GM19395 (cell line): ENCODE measurements around the gene ASPG.

Source experiments
- ATAC-seq: cut with Tn5 transposase; IDR thresholded peaks from one replicate; pipeline ENCODE4 v1.9.1; 2021; ENCODE audit warnings: mild to moderate bottlenecking, moderate library complexity; ENCODE audit not compliant: unreplicated experiment

Gene ASPG

GRCh38 chr14:104085032-104085888 is at the start of gene ASPG:
Gene ASPG (plus strand): TSS chr14:104085700. CDS start chr14:104085771, 71 bp downstream.
- no peak for ATAC-seq

GRCh38 chr14:104036212-104036611 is 49.3 kb upstream of the ASPG start:
- ATAC-seq = no peak

- no peak for ATAC-seq
Measured at GRCh38 chr14:104037074-104037473, 48.4 kb upstream of the ASPG start.

DNA sequence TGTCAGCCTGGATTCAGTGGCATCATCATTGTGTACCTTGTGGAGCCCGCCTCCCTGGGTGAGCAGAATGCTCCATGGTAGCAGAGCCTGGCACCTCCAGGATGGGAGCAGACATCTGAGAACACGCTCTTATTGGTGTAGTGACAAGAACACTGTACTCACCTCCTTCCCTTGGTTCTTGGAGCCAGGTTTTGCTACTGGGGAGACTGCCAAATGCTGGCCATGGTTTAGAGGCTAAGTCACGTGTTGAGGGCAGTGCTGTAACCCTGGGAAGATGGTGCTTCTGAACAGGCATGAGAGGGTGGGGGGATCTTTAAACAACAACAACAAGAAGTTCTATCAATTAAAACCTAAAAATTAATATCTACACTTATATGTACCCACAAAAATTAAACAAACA is 47.6 kb upstream of the ASPG start:
- ATAC-seq = no peak

DNA sequence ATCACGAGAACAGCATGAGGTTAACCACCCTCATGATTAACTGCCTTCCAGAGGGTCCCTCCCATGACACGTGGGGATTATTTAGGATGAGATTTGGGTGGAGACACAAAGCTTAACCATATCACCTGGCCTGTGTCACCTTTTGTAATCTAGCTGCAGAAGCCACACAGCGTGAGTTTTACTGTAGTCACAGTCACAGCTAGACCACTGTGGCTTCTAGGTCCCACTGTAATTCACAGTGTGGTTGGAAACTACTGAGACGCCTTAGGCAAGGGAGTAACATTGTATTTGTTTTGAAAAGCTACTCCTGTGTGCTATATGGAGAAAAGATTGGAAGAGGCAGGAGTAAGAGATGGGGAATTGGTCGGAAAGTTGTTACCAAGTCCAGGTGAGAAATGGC is 46.3 kb upstream of the ASPG start:
- ATAC-seq = no peak

DNA sequence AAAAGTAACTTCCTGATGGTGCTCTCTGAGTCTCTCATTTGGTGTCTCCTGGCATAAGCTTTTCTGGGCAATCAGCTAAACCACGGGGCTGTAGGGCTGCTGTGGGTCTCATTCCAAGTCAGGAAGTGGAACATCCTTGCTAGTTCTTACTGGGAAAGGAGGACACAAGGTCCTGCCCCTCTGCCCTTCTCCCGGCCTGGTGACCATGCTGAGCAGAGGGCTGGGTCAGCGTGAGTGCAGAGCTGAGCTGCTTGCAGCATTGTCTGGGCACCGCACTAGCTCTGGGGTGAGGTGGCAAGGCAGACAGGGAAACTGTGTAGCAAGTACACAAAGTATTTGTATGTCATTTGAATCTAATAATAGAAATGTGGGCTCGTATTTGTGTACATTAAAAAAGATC is 45.0 kb upstream of the ASPG start:
- no peak for ATAC-seq

DNA sequence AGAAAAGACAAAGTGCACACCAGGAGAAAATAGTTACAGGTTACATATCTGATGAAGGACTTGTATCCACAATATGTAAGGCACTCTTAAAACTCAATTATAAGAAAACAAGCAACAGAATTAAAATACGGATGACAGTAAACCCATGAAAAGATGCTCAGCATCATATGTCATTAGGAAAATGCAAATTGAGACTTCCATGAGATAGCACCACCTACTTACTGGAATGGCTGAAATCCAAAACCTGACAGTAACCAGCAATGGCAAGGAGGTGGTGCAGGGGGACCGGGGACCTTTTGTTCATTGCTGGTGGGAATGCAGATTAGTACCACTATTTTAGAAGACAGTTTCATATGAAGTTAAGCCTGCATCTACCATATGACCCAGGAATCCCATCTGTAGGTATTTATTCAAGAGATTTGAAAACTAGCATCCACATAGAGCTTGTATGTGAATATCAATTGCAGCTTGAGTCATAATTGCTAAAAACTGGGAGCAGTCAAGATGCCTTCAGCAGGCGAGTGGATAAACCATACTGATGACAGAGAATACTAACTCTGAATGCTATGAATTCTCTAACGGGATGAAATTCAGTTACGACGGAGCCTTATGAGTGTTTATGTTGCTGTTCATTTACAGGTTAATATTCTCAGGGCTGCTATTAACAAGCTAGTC is 43.9 kb upstream of the ASPG start:
- ATAC-seq = no peak

DNA sequence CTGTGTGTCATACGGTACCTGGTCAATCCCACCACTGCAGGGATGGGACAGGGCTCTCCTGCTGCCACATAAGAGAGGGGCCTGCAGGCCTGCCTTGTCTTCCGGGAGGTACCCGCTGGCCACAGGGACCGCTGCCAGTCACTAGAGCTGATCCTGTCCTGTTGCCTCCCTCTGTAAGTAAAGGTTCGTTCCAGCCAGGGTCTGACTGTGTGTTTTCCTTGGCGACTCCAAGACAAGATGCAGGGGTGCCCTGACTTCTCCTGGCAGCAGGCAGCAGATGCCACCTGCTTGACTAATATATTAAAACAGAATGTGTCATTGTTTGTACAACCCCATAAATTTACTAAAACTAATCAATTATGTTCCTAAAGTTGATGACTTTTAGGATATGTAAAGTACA is 41.5 kb upstream of the ASPG start:
- ATAC-seq = no peak

DNA sequence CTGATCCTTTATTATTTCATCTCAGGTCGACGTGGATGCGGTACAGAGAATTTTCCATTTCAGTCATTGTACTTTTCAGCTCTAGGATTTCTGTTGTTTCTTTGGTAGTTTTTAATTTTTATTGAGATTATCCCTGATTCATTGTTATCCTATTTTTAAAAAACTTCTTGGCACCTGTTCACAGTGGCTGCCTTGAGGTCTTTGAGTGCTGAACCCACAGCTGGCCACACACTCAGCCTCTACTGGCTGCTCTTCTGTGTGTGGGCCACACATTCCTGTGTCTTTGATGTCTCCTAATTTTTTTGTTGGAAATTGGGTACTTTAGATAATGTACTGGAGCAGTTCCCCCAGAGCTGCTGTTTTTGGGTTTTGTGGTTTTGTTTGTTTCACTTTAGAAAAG is 37.7 kb upstream of the ASPG start:
- no peak for ATAC-seq

DNA sequence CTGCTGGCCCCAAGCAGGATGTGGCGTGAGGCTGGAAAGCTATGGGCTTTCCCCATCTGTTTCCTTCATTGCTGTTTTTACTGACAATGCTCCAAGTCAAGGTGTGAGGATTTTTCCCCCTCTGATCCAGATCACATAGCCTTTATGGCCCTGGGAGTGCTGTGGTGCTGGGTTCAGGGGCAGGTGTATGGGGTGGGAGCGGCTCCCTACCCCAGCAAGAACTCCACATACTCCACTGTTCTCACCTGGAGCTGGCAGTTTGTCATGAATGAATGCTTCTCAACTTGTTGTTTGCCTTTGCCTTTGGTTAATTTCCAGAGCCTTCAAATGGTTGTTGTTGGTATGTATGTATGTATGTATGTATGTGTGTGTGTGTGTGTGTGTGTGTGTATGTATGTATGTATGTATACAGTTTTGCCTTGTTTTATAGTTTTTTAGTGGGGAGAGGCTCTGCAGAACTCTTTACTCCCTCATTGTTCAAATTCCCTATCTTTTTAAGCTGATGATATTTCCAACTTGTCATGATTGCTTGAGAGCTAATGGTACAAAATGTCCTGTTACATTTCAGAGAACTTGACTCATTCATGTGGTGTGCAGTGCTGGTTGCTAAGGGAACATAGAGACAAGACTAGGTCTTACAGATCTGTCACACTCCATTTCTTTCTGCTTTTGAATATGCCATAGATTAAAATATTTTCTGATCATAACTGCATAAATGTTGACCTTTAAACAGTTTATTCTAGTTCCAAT is 36.6 kb upstream of the ASPG start:
- no peak for ATAC-seq

- ATAC-seq = no peak
Measured at GRCh38 chr14:104049576-104050240, 35.8 kb upstream of the ASPG start.

DNA sequence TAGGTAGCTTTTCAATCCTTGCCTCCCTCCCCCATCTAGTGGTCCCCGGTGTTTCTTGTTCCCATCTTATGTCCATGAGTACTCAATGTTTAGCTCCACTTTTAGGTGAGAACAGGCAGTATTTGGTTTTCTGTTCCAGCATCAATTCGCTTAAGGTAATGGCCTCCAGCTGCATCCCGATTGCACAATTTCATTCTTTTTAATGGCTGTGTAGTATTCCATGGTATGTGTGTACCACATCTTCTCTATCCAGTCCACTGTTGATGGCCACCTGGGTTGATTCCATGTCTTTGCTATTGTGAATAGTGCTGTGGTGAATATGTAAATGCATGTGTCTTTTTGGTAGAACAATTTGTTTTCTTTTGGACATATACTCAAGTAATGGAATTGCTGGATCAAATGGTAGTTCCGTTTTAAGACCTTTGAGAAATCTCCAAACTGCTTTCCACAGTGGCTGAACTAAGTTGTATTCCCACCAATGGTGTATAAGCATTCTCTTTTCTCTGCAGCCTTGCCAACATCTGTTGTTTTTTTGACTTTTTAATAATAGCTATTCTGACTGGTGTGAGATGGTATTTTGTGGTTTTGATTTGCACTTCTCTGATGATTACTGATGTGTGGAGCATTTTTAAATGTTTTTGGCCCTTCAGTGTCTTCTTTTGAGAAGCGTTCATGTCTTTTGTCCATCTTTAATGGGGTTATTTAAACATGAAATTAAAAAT is 34.2 kb upstream of the ASPG start:
- ATAC-seq = no peak

- ATAC-seq = no peak
Measured at GRCh38 chr14:104054222-104054905, 31.1 kb upstream of the ASPG start.

DNA sequence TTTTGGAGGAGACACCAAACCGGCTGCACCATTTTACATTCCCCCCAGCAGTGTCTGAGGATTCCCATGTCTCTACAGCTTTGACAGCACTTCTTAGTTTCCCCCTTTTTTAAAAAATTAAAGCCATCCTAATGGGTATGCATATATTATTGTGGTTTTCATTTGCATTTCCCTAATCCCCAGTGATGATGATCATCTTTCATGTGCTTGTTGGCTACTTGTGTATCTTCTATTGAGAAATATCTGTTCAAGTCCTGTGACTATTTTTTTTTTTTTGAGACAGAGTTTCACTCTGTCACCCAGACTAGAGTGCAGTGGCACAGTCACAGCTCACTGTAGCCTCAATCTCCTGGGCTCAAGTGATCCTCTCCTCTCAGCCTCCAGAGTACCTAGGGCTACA is 23.2 kb upstream of the ASPG start:
- no peak for ATAC-seq

- no peak for ATAC-seq
Measured at GRCh38 chr14:104064003-104064402, 21.5 kb upstream of the ASPG start.

- no peak for ATAC-seq
Measured at GRCh38 chr14:104066279-104066678, 19.2 kb upstream of the ASPG start.

GRCh38 chr14:104066719-104067295 is 18.7 kb upstream of the ASPG start:
- no peak for ATAC-seq

- ATAC-seq = no peak
Measured at GRCh38 chr14:104069541-104069940, 16.0 kb upstream of the ASPG start.

DNA sequence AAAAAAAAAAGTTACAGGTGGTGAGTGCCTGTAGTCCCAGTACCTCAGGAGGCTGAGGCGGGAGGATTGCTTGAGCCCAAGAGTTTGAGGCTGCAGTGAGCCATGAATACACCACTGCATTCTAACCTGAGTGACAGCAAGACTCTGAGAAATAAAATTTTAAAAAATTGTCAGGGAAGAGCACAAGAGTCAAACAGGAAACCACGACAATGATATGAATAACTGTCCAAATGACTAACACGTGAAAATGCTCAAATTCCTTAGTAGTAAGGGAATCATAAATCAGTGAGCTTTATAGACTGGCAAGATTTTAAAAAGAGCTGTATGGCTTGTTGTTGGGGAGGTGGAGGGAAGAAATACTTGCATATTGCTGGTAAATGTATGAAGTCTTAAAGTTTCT is 12.9 kb upstream of the ASPG start:
- ATAC-seq = no peak

DNA sequence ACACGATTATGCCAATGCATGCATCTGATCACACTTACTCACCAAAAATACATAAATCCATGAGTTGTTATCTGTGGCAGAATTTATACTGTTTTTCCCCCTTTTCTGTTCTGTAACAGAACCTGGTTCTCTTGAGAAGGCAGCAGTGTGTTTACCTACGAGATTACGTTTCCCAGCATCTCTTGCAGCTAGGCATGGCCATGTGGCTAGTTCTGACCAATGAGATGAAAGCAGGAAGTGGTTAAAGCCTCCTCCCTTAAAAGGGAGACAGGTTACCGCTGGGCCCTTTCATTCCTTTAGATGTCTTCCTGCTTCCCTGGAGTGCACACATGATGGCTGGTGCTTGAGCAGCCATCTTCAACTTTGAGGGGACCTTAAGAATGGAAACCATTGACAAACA is 11.7 kb upstream of the ASPG start:
- ATAC-seq = no peak
